GM21825 (cell line): ENCODE measurements around the gene SAP25.
"Not testable (repeated sequence)": the region's sequence is repeated elsewhere in the genome, so short reads cannot be mapped to it uniquely, and the experiment has no call there.

ENCODE experiments used
- ATAC-seq: cut with Tn5 transposase; IDR thresholded peaks from one replicate; pipeline ENCODE4 v1.9.1; 2021; ENCODE audit warnings: mild to moderate bottlenecking, moderate library complexity; ENCODE audit not compliant: unreplicated experiment

Gene SAP25

GRCh38 chr7:100538654-100539435 is 34.9 kb downstream of the SAP25 start, which contains the start of gene AGFG2:
AGFG2 (plus strand) TSS chr7:100539203; CDS start chr7:100539347, 144 bp downstream.
- ATAC-seq: peak; percentile 94

GRCh38 chr7:100538348-100538653 is 35.4 kb downstream of the SAP25 start:
- no peak for ATAC-seq

GRCh38 chr7:100536695-100537094 is 37.0 kb downstream of the SAP25 start:
- not testable (repeated sequence) for ATAC-seq

DNA sequence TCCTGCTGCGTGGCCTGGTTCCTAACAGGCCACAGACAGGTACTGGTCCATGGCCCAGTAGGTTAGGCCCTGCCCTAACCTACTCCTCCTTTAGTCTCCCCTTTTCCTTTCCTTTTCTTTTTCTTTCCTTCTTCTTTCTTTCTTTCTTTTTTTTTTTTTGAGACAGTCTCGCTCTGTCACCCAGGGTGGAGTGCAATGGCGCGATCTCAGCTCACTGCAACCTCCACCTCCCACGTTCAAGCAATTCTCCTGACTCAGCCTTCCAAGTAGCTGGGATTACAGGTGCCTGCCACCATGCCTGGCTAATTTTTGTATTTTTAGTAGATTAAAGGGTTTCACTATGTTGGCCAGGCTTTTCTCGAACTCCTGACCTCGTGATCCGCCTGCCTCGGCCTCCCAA is 37.7 kb downstream of the SAP25 start:
- ATAC-seq: not testable (repeated sequence)

DNA sequence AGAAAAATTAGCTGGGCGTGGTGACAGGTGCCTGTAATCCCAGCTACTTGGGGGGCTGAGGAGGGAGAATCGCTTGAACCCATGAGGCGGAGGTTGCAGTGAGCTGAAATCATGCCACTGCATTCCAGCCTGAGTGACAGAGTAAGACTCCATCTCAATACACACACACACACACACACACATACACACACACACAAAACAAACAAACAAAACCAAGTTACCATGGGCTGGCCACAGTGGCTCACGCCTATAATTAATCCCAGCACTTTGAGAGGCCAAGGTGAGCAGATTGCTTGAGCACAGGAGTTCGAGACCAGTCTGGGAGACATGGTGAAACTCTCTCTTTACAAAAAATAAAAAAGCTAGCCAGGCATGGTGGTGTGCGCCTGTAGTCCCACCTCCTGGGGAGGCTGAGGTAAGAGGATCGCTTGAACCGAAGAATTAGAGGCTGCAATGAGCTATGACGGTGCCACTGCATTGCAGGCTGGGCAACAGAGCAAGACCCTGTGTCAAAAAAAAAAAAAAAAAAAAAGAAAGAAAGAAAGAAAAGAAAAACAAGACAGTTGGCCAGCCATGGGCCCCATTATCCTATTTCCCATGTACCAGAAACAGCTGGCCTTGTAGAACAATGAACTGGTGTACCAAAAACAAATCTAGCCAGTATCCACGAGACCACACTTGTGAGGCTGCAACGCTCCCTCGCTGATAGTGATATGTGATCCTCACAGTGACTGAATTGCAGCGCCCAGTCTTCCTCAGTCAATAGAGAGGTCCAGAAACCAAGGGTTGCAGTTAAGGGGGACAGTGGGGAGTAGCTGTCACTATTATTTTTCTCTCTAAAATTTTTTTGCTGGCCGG is 41.3 kb downstream of the SAP25 start:
- no peak for ATAC-seq

GRCh38 chr7:100528108-100528866 is 45.4 kb downstream of the SAP25 start:
- ATAC-seq: not testable (repeated sequence)

- ATAC-seq: not testable (repeated sequence)
Observed at GRCh38 chr7:100523192-100523591, 50.5 kb downstream of the SAP25 start.
